GM23248 (cell line): Measurements from ENCODE around the gene RFX2. TPM values are rescaled to one million over a fixed set of nuclear protein-coding genes. Genes with fewer than 3 reads are reported as not detected.

Source experiments
- DNase-seq: peaks from one replicate; pipeline ENCODE4 v3.0.0-alpha.2; 2015
- H2AFZ ChIP-seq: fragments of 200-600 bp; sonication (generic); 2 replicates; pipeline ENCODE4 v1.6.1; 2016; ENCODE audit warnings: antibody characterized with exemption
- H3F3A ChIP-seq: fragments of 200-600 bp; sonication (generic); 2 replicates; pipeline ENCODE4 v1.6.1; 2016; ENCODE audit warnings: mild to moderate bottlenecking, antibody characterized with exemption, mixed run types; ENCODE audit not compliant: insufficient read depth
- H3K27ac ChIP-seq: fragments of 200-600 bp; sonication (generic); 2 replicates; pipeline ENCODE4 v1.5.1; 2016; ENCODE audit warnings: mild to moderate bottlenecking
- H3K27me3 ChIP-seq: fragments of 200-600 bp; sonication (generic); replicated peaks from 2 replicates; pipeline ENCODE4 v1.6.1; 2016; ENCODE audit warnings: mild to moderate bottlenecking; ENCODE audit not compliant: insufficient read depth
- H3K36me3 ChIP-seq: fragments of 200-600 bp; sonication (generic); 2 replicates; pipeline ENCODE4 v1.6.1; 2016; ENCODE audit warnings: low read depth, mild to moderate bottlenecking
- H3K4me1 ChIP-seq: fragments of 200-600 bp; sonication (generic); 2 replicates; pipeline ENCODE4 v1.6.1; 2016; ENCODE audit warnings: mild to moderate bottlenecking; ENCODE audit not compliant: insufficient read depth
- H3K4me2 ChIP-seq: fragments of 200-600 bp; sonication (generic); one replicate; pipeline ENCODE4 v1.6.1; 2016; ENCODE audit warnings: mild to moderate bottlenecking; ENCODE audit not compliant: unreplicated experiment
- H3K4me3 ChIP-seq: fragments of 200-600 bp; sonication (generic); 2 replicates; pipeline ENCODE4 v1.5.1; 2016; ENCODE audit warnings: mild to moderate bottlenecking
- H3K79me2 ChIP-seq: fragments of 200-600 bp; sonication (generic); 2 replicates; pipeline ENCODE4 v1.6.1; 2016; ENCODE audit warnings: mild to moderate bottlenecking; ENCODE audit not compliant: insufficient read depth
- H3K9ac ChIP-seq: fragments of 200-600 bp; sonication (generic); 2 replicates; pipeline ENCODE4 v1.6.1; 2016; ENCODE audit warnings: mild to moderate bottlenecking
- H3K9me2 ChIP-seq: fragments of 200-600 bp; sonication (generic); 2 replicates; pipeline ENCODE4 v1.6.1; 2016; ENCODE audit warnings: mixed run types, mild to moderate bottlenecking, moderate library complexity; ENCODE audit not compliant: insufficient read depth
- H3K9me3 ChIP-seq: fragments of 200-600 bp; sonication (generic); one replicate; pipeline ENCODE4 v1.6.1; 2017; ENCODE audit warnings: low read depth
- H4K20me1 ChIP-seq: fragments of 200-600 bp; sonication (generic); 2 replicates; pipeline ENCODE4 v1.6.0; 2016; ENCODE audit not compliant: insufficient read depth
- EZH2 ChIP-seq: fragments of 200-600 bp; sonication (generic); IDR thresholded peaks from 2 replicates; pipeline ENCODE4 v1.6.1; 2018; ENCODE audit warnings: antibody characterized with exemption, mild to moderate bottlenecking; ENCODE audit not compliant: insufficient read depth, poor library complexity, severe bottlenecking
- EZH2phosphoT487 ChIP-seq: fragments of 200-600 bp; sonication (generic); IDR thresholded peaks from 2 replicates; pipeline ENCODE4 v1.6.1; 2018; ENCODE audit warnings: antibody characterized with exemption, moderate library complexity, mild to moderate bottlenecking, low read depth; ENCODE audit not compliant: insufficient read depth
- WGBS, 2 experiments: methylation state at CpG; one replicate each; pipeline ENCODE4 v1.1.6; 2015 to 2017; ENCODE audit warnings: low lambda C conversion rate in 2 of 2, low coverage in 1 of 2; ENCODE audit errors: missing lambda C conversion rate in 2 of 2; 5-methylcytosine and 5-hydroxymethylcytosine counted together
- in situ Hi-C: fragments of 300-500 bp; cut with MboI; formaldehyde crosslinking; loops from 2 replicates; pipeline ENCODE4 v1.15.0; 2020
- polyA plus RNA-seq: library from polyadenylated mRNA; unstranded; fragments of >200 nt; fragmentation: Nextera tagmentation; extraction: Ambion mirVana; gene quantifications from 2 replicates; pipeline ENCODE4 v1.2.1, GENCODE V29; 2016
- total RNA-seq: library from RNA; depleted of rRNA; stranded (reverse); fragments of >200 nt; shearing (Covaris generic); gene quantifications from 2 replicates; pipeline ENCODE4 v1.2.3, GENCODE V29; 2014

Gene RFX2
- total and polyA plus RNA-seq, 2 experiments from 2014 or later = 11.3 to 13.1 TPM

- no peaks in the 10 kb centered on the region for H3K36me3 ChIP-seq
- peaks cover 15% of the 10 kb centered on the region for H3F3A ChIP-seq
- DNase-seq = no peak
- H3K4me3 ChIP-seq = no peak overlapping the region
- H3K9me3 ChIP-seq = no peaks in the 10 kb centered on the region
- H3K9me2 ChIP-seq = no peaks in the 10 kb centered on the region
- H2AFZ ChIP-seq = no peak overlapping the region
- peak overlapping the region; percentile 11; the same call in 1 of the 2 replicates for H3K27ac ChIP-seq
- no peaks in the 10 kb centered on the region for H3K27me3 ChIP-seq
- H3K9ac ChIP-seq = peak overlapping the region; percentile 38; the same call in 1 of the 2 replicates
- H3K79me2 ChIP-seq = peaks cover 100% of the 10 kb centered on the region
- in situ Hi-C loops = no loop called here
- WGBS, 2 experiments = 63 to 66% methylated on average over 18 of the region's 18 CpGs
- peak overlapping the region; percentile 35 for H3K4me2 ChIP-seq
- TF ChIP-seq EZH2phosphoT487 (no peak), EZH2 (no peak)
- H3K4me1 ChIP-seq = peaks cover 26% of the 10 kb centered on the region
- peaks cover 7% of the 10 kb centered on the region; the same call in 1 of the 2 replicates for H4K20me1 ChIP-seq
These were observed 141.6 kb downstream of the RFX2 start for GRCh38 chr19:5968431-5969373.

- Histone ChIP-seq H2AFZ (no peak overlapping the region), H3K27ac (peak overlapping the region; percentile 11; the same call in 1 of the 2 replicates), H4K20me1 (peaks cover 7% of the 10 kb centered on the region; the same call in 1 of the 2 replicates), H3F3A (peaks cover 19% of the 10 kb centered on the region), H3K9me2 (no peaks in the 10 kb centered on the region), H3K4me3 (no peak overlapping the region), H3K79me2 (peaks cover 100% of the 10 kb centered on the region), H3K9me3 (no peaks in the 10 kb centered on the region), H3K4me2 (peak overlapping the region; percentile 35), H3K27me3 (no peaks in the 10 kb centered on the region), H3K4me1 (peaks cover 26% of the 10 kb centered on the region), H3K36me3 (no peaks in the 10 kb centered on the region), H3K9ac (peak overlapping the region; percentile 38)
- TF ChIP-seq EZH2 (no peak), EZH2phosphoT487 (no peak)
- in situ Hi-C loops = no loop called here
- DNase-seq = peak; percentile 81
- WGBS, 2 experiments = 17 to 19% methylated on average over 9 to 10 of the region's 10 CpGs
These were observed 142.3 kb downstream of the RFX2 start for GRCh38 chr19:5967994-5968430.

GRCh38 chr19:5967571-5967970, 142.7 kb downstream of the RFX2 start:
- no peak for DNase-seq
- H3F3A ChIP-seq = peaks cover 20% of the 10 kb centered on the region
- H3K36me3 ChIP-seq = no peaks in the 10 kb centered on the region
- peak overlapping the region; percentile 38 for H3K9ac ChIP-seq
- no peak overlapping the region for H3K4me3 ChIP-seq
- peaks cover 100% of the 10 kb centered on the region for H3K79me2 ChIP-seq
- no peak overlapping the region for H3K27ac ChIP-seq
- H2AFZ ChIP-seq = no peak overlapping the region
- H4K20me1 ChIP-seq = peaks cover 7% of the 10 kb centered on the region; the same call in 1 of the 2 replicates
- no peaks in the 10 kb centered on the region for H3K9me2 ChIP-seq
- no peak for TF ChIP-seq EZH2phosphoT487
- no peak for TF ChIP-seq EZH2
- in situ Hi-C loops = no loop called here
- H3K27me3 ChIP-seq = no peaks in the 10 kb centered on the region
- H3K4me2 ChIP-seq = peak overlapping the region; percentile 35
- WGBS, 2 experiments = 73 to 75% methylated on average over 7 of the region's 7 CpGs
- no peaks in the 10 kb centered on the region for H3K9me3 ChIP-seq
- H3K4me1 ChIP-seq = peaks cover 30% of the 10 kb centered on the region

- peak overlapping the region; percentile 50; the same call in 1 of the 2 replicates for H3K4me3 ChIP-seq
- no peak for DNase-seq
- peaks cover 36% of the 10 kb centered on the region for H3K4me1 ChIP-seq
- H3K27ac ChIP-seq = peak overlapping the region; percentile 74
- H3K79me2 ChIP-seq = peaks cover 100% of the 10 kb centered on the region
- WGBS, 2 experiments = 85 to 88% methylated on average over 9 of the region's 9 CpGs
- peaks cover 7% of the 10 kb centered on the region; the same call in 1 of the 2 replicates for H4K20me1 ChIP-seq
- H3F3A ChIP-seq = peaks cover 20% of the 10 kb centered on the region
- no peak overlapping the region for H2AFZ ChIP-seq
- TF ChIP-seq EZH2phosphoT487 (no peak), EZH2 (no peak)
- no peaks in the 10 kb centered on the region for H3K27me3 ChIP-seq
- H3K36me3 ChIP-seq = no peaks in the 10 kb centered on the region
- in situ Hi-C loops = no loop called here
- H3K9me2 ChIP-seq = no peaks in the 10 kb centered on the region
- H3K9ac ChIP-seq = peak overlapping the region; percentile 50
- H3K9me3 ChIP-seq = no peaks in the 10 kb centered on the region
- peak overlapping the region; percentile 80 for H3K4me2 ChIP-seq
These were observed 143.4 kb downstream of the RFX2 start for GRCh38 chr19:5966941-5967340.
